ENCODE data around the gene SMAD6. TPM values are rescaled to one million over a fixed set of nuclear protein-coding genes. Genes with fewer than 3 reads are reported as not detected.

Gene SMAD6
- total RNA-seq: 1 to 10 TPM; 1.3 to 5.5 (median 3.8) TPM
- 1 to 10 TPM in 1 of 3 donors, under 1 TPM in 2; 0.52 to 3.0 (median 0.79) TPM for polyA plus RNA-seq
- long read RNA-seq, donor 1, transcript SMAD6-201 (4 exons, 3,835 nt): major isoform, 5 of 7 reads
- long read RNA-seq, donor 1, partial matches to known transcripts: 0 of 7 reads
- long read RNA-seq, donor 1, other reads (novel, unspliced or antisense): 2 of 7 reads
- long read RNA-seq, donor 2, partial matches to known transcripts: 0 of 1 reads
- long read RNA-seq, donor 2, other reads (novel, unspliced or antisense): 0 of 1 reads

DNA sequence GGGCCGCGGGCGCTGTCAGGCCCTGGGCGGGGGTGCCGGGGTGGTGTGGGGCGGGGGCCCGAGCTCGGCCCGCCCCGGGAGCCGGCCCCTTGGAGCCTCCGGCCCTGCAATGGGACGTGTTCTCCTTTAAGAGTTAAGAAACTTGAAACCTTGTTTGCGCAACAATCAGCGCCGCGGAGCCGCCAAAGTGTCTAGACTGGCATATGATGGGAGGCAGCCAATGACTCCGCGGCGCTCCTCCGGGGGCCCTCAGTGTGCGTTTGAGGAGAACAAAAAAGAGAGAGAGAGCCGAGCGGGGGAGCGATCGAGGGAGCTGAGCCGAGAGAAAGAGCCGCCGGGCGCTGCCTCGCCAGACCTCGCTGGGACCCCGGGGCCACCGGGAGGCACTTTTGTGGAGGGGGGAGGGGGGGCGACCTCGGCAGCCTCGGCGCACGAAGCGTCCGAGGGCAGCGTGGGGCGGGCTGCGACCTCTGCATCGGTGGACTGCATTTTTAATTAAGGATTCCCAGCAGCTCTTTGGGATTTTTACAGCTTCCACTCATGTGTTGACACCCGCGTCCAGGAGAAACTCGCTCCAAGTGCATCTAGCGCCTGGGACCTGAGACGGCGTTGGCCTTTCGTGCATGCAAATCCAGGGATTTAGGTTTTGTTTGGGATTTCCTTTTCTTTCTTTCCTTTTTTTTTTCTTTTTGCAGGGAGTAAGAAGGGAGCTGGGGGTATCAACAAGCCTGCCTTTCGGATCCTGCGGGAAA lies at the start of gene SMAD6:
SMAD6 (plus strand) TSS at position 202 of the 752 bp plus-strand sequence. CDS start 1,023 bp downstream, outside the sequence.
- no peaks in the 10 kb centered on the region for H3K27me3 ChIP-seq (ENCODE audit: insufficient read depth in 3 of 3, low read length in 2 of 3)
- WGBS, 3 donors: 0 to 1% (median 1%) methylated on average over 48 to 55 of the region's 55 CpGs
- no peaks in the 10 kb centered on the region for H3K36me3 ChIP-seq (ENCODE audit: insufficient read depth in 1 of 2, low read depth in 1 of 2)
- H3K4me1 ChIP-seq: peaks cover 5% of the 10 kb centered on the region
- intact Hi-C loops (cut with DNase I): loop anchor here in 1 of 2 donors (5.0 kb wide), 1 partner anchor 150 kb away; no protein-coding TSS in a partner anchor
- peak within 1 kb of the TSS; percentile 79 for H3K27ac ChIP-seq
- ATAC-seq (peak; percentile 75 to 82 (median 78)), DNase-seq (peak; percentile 93 to 95)
- H3K9me3 ChIP-seq: no peaks in the 10 kb centered on the region
- peak within 1 kb of the TSS; percentile 85 for H3K4me3 ChIP-seq
- TF ChIP-seq, protein P1, sequence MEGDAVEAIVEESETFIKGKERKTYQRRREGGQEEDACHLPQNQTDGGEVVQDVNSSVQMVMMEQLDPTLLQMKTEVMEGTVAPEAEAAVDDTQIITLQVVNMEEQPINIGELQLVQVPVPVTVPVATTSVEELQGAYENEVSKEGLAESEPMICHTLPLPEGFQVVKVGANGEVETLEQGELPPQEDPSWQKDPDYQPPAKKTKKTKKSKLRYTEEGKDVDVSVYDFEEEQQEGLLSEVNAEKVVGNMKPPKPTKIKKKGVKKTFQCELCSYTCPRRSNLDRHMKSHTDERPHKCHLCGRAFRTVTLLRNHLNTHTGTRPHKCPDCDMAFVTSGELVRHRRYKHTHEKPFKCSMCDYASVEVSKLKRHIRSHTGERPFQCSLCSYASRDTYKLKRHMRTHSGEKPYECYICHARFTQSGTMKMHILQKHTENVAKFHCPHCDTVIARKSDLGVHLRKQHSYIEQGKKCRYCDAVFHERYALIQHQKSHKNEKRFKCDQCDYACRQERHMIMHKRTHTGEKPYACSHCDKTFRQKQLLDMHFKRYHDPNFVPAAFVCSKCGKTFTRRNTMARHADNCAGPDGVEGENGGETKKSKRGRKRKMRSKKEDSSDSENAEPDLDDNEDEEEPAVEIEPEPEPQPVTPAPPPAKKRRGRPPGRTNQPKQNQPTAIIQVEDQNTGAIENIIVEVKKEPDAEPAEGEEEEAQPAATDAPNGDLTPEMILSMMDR (IDR thresholded peaks at IDR 0.05): no peak

DNA sequence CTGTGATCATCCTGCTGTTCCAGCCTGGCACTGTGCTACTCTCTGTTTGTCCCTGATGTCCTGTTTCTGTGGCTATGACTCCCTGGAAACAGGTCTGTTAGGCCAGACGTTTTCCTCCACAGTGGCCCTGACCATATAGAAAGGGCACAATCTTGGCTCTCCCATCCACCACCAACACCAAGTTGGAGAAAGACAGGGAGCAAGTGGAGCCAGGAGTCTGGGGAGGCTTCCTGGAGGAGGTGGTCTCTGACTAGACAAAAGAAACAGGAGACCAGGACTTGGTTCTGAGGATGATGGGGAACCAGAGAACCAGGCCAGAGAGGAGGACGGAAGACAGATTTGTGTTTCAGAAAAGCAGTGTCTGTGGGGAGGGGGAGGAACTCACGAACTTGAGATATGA lies 49.2 kb upstream of the SMAD6 start:
- 72 to 84% (median 81%) methylated on average over 3 of the region's 3 CpGs for WGBS, 3 donors
- peaks cover 6% of the 10 kb centered on the region for H3K4me1 ChIP-seq
- DNase-seq (no peak), ATAC-seq (no peak)
- H3K27me3 ChIP-seq (ENCODE audit: insufficient read depth in 3 of 3, low read length in 2 of 3): peaks cover 0 to 13% (median 6%) of the 10 kb centered on the region in 3 donors
- no peaks in the 10 kb centered on the region for H3K36me3 ChIP-seq (ENCODE audit: insufficient read depth in 1 of 2, low read depth in 1 of 2)
- H3K9me3 ChIP-seq: no peaks in the 10 kb centered on the region
- TF ChIP-seq, protein P1 (IDR thresholded peaks at IDR 0.05): no peak
- intact Hi-C loops (cut with DNase I): no loop called here
- no peak overlapping the region for H3K4me3 ChIP-seq
- H3K27ac ChIP-seq: no peak overlapping the region

DNA sequence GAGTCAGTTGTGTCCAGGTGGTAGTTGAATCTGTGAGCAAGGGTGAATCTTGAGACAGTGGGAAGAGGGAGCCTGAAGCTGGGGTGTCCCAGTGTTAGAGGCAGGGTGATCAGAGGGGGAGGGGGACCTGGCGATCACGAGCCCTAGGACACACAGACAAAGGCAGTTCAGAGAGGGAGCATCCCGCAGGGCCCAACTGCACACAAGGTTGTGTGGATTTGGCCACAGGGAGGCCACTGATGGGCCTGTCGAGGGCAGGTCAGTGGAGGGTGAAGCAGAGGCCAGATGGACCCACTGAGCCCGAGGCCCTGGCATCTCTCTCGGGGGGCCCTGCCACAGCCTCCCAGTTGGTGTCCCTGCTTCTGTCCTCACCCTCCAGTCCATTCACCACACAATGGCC lies 48.6 kb upstream of the SMAD6 start:
- TF ChIP-seq, protein P1 (IDR thresholded peaks at IDR 0.05): no peak
- ATAC-seq (no peak), DNase-seq (peak in 1 of 2 donors; percentile 59)
- Histone ChIP-seq H3K27ac (no peak overlapping the region), H3K9me3 (no peaks in the 10 kb centered on the region), H3K27me3 (ENCODE audit: insufficient read depth in 3 of 3, low read length in 2 of 3) (peaks cover 0 to 13% (median 6%) of the 10 kb centered on the region in 3 donors), H3K36me3 (ENCODE audit: insufficient read depth in 1 of 2, low read depth in 1 of 2) (no peaks in the 10 kb centered on the region), H3K4me1 (peaks cover 6% of the 10 kb centered on the region), H3K4me3 (no peak overlapping the region)
- intact Hi-C loops (cut with DNase I): no loop called here
- WGBS, 3 donors: 89 to 98% (median 91%) methylated on average over 6 of the region's 6 CpGs

DNA sequence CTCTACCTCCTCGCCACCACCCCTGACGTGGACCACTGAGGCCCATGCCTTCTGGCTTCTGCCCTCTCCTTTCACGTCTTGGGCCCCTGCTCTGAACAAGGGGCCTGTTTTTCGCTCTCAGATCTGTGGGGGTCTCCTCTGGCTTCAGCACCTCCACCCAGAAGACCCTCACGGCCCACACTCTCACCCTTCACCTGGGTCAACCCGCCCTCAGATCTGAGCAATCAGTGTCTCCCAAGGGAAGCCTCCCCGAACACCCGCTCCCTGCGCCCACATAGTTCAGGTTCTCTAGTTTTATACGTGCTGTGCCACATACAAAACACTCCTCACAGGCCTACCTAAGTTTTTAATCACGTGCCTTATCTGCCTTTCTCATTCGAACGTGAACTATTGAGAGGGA lies 48.2 kb upstream of the SMAD6 start:
- Histone ChIP-seq H3K4me1 (peaks cover 6% of the 10 kb centered on the region), H3K27me3 (ENCODE audit: insufficient read depth in 3 of 3, low read length in 2 of 3) (peaks cover 0 to 13% (median 6%) of the 10 kb centered on the region in 3 donors), H3K4me3 (no peak overlapping the region), H3K9me3 (no peaks in the 10 kb centered on the region), H3K36me3 (ENCODE audit: insufficient read depth in 1 of 2, low read depth in 1 of 2) (no peaks in the 10 kb centered on the region), H3K27ac (no peak overlapping the region)
- no peak for DNase-seq
- WGBS, 3 donors: 89 to 92% (median 90%) methylated on average over 13 of the region's 13 CpGs
- ATAC-seq: no peak
- intact Hi-C loops (cut with DNase I): no loop called here
- TF ChIP-seq, protein P1 (IDR thresholded peaks at IDR 0.05): no peak

Measured in psoas muscle (tissue), 8 donors.